Ovary (tissue), 9 donors: ENCODE results near the gene TNRC6A. TPM values are rescaled to one million over a fixed set of nuclear protein-coding genes. Genes with fewer than 3 reads are reported as not detected.

Experiments used
- DNase-seq, 5 donors: peaks; one replicate each; pipeline ENCODE4 v3.0.0-alpha.2; 2019 to 2020
- H3K27ac ChIP-seq, 2 donors: fragments of 200-600 bp; one replicate each; pipeline versions ENCODE4 v1.5.1 to v1.8.0; 2019 to 2022
- H3K27me3 ChIP-seq: fragments of 200-600 bp; one replicate; pipeline ENCODE4 v1.8.0; 2022
- H3K36me3 ChIP-seq: fragments of 200-600 bp; sonication (generic); one replicate; pipeline ENCODE4 v1.5.1; 2019
- H3K4me1 ChIP-seq: one replicate; pipeline ENCODE4 v1.8.1; 2013; ENCODE audit warnings: mild to moderate bottlenecking, moderate library complexity; ENCODE audit not compliant: insufficient read depth
- H3K4me3 ChIP-seq: fragments of 200-600 bp; sonication (generic); one replicate; pipeline ENCODE4 v1.5.1; 2017
- H3K9me3 ChIP-seq, 2 donors: fragments of 200-600 bp in 1 of 2; sonication (generic) in 1 of 2; one replicate each; pipeline versions ENCODE4 v1.5.1 to v1.8.1; 2013 to 2019; ENCODE audit warnings: mild to moderate bottlenecking in 1 of 2, moderate library complexity in 1 of 2
- CTCF ChIP-seq, 3 donors: fragments of 450-650 bp in 2 of 3; fragments of 200-600 bp in 1 of 3; IDR thresholded peaks; one replicate each; pipeline versions ENCODE4 v1.5.1 to v1.8.0; 2016 to 2022; ENCODE audit warnings: antibody characterized with exemption in 3 of 3, mild to moderate bottlenecking in 1 of 3
- EP300 ChIP-seq: sonication (generic); formaldehyde crosslinking; IDR thresholded peaks from one replicate; pipeline ENCODE4 v1.6.1; 2017; ENCODE audit warnings: antibody characterized with exemption
- POLR2A ChIP-seq: fragments of 450-650 bp; IDR thresholded peaks from one replicate; pipeline ENCODE4 v1.6.1; 2017; ENCODE audit warnings: antibody characterized with exemption, mild to moderate bottlenecking, moderate library complexity
- WGBS, 3 donors: extraction: QIAGEN DNeasy Blood & Tissue Kit in 1 of 3; methylation state at CpG; one replicate each; pipeline versions ENCODE4 v1.1.5 to v1.1.7; 2013 to 2017; 5-methylcytosine and 5-hydroxymethylcytosine counted together
- intact Hi-C, 4 donors: fragments of 100-400 bp; cut with DNase I; formaldehyde crosslinking; loops; one replicate each; pipeline versions ENCODE4 v1.11.0 to v1.15.1; 2022 to 2023
- polyA plus RNA-seq, 2 donors: library from polyadenylated mRNA; stranded (reverse); fragments of 200-250 nt in 1 of 2; fragments of 350-450 nt in 1 of 2; fragmentation: Illumina TruSeq in 1 of 2; extraction: RNeasy Lipid Tissue Mini Kit (QIAGEN cat#74804) in 1 of 2; gene quantifications; one replicate each; pipeline ENCODE4 v1.2.3, GENCODE V29; 2013 to 2014
- total RNA-seq, 7 donors: library from RNA; depleted of rRNA in 2 of 7; stranded (reverse); fragments of >200 nt in 2 of 7; fragmentation: NEBNext Ultra II Directional in 3 of 7; extraction: Animal tissue kit (Norgen Biotek cat#: 25700) in 3 of 7; gene quantifications; one replicate each; pipeline versions ENCODE4 v1.1.0 to v1.2.4, GENCODE V29; 2016 to 2023
- donor health status: DM: no; HTN: no; CAD: no; lungs with moderate emphysema.
- donor health status: DM: no; HTN: no; CAD: no.
- donor health status: Bipolar disorder and iron deficiency.
- donor health status: DM: yes; HTN: yes; CAD: no.
- donor health status: DM: no; HTN: no; CAD: no.
- donor health status: DM: yes; HTN: yes; CAD: no.

Gene TNRC6A
- total and polyA plus RNA-seq, 9 donors, result 22.1 to 80.7 (median 54.0) TPM

- H3K9me3 ChIP-seq, result no peaks in the 10 kb centered on the region
- WGBS, 3 donors, result 6 to 7% (median 6%) methylated on average over 6 of the region's 6 CpGs
- intact Hi-C loops, result loop anchor here in 1 of 4 donors (10.0 kb wide), 1 partner anchor 54 kb away; no protein-coding TSS in a partner anchor
- no peaks in the 10 kb centered on the region for H3K36me3 ChIP-seq
- H3K4me3 ChIP-seq, result peak overlapping the region; percentile 81
- H3K27me3 ChIP-seq, result no peaks in the 10 kb centered on the region
- peaks cover 16% of the 10 kb centered on the region for H3K4me1 ChIP-seq
- no peak for TF ChIP-seq CTCF (IDR thresholded peaks at IDR 0.05)
- peak overlapping the region in 1 of 2 donors; percentile 30 for H3K27ac ChIP-seq
- DNase-seq, result no peak
Measured at GRCh38 chr16:24730914-24731313, 1.5 kb downstream of the TNRC6A start.

- Histone ChIP-seq H3K4me3 (no peak overlapping the region), H3K4me1 (peaks cover 20% of the 10 kb centered on the region), H3K27me3 (no peaks in the 10 kb centered on the region), H3K27ac (peak overlapping the region in 1 of 2 donors; percentile 30), H3K36me3 (no peaks in the 10 kb centered on the region), H3K9me3 (no peaks in the 10 kb centered on the region)
- 9 to 10% (median 9%) methylated on average over 8 of the region's 8 CpGs for WGBS, 3 donors
- DNase-seq, result peak in 4 of 5 donors; percentile 30 to 57 (median 33)
- intact Hi-C loops, result loop anchor here in 1 of 4 donors (10.0 kb wide), 1 partner anchor 53 kb away; no protein-coding TSS in a partner anchor
- TF ChIP-seq EP300 (no peak), CTCF (IDR thresholded peaks at IDR 0.05) (no peak)
Measured at GRCh38 chr16:24731722-24732419, 2.4 kb downstream of the TNRC6A start.

- H3K4me3 ChIP-seq, result no peak overlapping the region
- intact Hi-C loops, result loop anchor here in 1 of 4 donors (10.0 kb wide), 1 partner anchor 50 kb away; no protein-coding TSS in a partner anchor
- no peaks in the 10 kb centered on the region for H3K27me3 ChIP-seq
- H3K9me3 ChIP-seq, result no peaks in the 10 kb centered on the region
- no peak overlapping the region for H3K27ac ChIP-seq
- DNase-seq, result no peak
- peaks cover 26% of the 10 kb centered on the region for H3K4me1 ChIP-seq
- H3K36me3 ChIP-seq, result no peaks in the 10 kb centered on the region
- 58 to 81% (median 69%) methylated on average over 1 of the region's 1 CpG for WGBS, 3 donors
- TF ChIP-seq EP300 (no peak), CTCF (IDR thresholded peaks at IDR 0.05) (no peak), POLR2A (no peak)
Measured at GRCh38 chr16:24734382-24734781, 4.9 kb downstream of the TNRC6A start.

GRCh38 chr16:24736758-24737157 lies 7.3 kb downstream of the TNRC6A start:
- no peak overlapping the region for H3K4me3 ChIP-seq
- TF ChIP-seq POLR2A (no peak), EP300 (no peak), CTCF (IDR thresholded peaks at IDR 0.05) (no peak)
- peak overlapping the region in 1 of 2 donors; percentile 54 for H3K27ac ChIP-seq
- DNase-seq, result no peak
- H3K4me1 ChIP-seq, result peaks cover 29% of the 10 kb centered on the region
- intact Hi-C loops, result loop anchor here in 1 of 4 donors (10.0 kb wide), 1 partner anchor 48 kb away; no protein-coding TSS in a partner anchor
- H3K27me3 ChIP-seq, result no peaks in the 10 kb centered on the region
- H3K36me3 ChIP-seq, result no peaks in the 10 kb centered on the region
- H3K9me3 ChIP-seq, result no peaks in the 10 kb centered on the region
- WGBS, 3 donors, result 26 to 41% (median 30%) methylated on average over 5 of the region's 5 CpGs
